Stimulated activated CD4-positive, alpha-beta T cell treated with anti-CD3 and anti-CD28 coated beads, TNF-alpha, amount 100 ng/mL, for 24 hours (primary cell): ENCODE data around the gene HIP1R.

Experiments
- DNase-seq, 3 experiments: peaks; one replicate each; pipeline ENCODE4 v3.0.0-alpha.2; 2020; ENCODE audit warnings: low read depth in 3 of 3

The HIP1R gene

DNA sequence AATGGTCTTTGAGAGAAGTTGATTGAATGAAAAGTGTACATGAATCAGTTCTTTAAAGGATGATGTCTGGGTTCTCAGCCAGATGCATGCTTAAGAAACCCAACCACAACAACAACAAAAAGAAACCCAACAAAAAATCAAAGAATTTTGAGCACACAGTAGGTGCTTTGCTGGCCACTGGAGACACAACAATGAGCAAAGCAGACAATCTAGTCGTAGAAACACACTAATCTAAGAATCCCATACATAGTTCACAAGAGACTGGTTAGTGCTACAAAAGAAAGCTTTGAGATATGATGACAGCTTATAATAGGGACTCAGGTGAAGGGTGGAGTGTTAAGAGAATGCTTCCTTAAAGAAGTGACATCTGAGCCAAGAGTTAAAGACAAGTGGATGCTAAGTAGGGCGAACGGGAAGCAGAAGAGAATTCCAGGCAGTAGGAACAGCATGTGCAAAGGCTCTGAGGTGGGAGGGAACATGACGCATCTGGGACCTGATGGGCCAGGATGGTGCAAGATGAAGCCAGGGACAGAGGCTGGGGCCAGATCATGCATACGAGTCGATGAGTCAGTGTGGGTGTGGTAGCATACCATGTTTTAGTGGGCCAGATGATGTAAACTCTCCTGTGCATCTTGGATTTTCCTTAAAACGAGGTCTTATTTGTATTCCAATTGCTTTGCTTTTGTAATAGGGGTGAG lies 4.6 kb upstream of the HIP1R start:
- DNase-seq, result no peak

DNA sequence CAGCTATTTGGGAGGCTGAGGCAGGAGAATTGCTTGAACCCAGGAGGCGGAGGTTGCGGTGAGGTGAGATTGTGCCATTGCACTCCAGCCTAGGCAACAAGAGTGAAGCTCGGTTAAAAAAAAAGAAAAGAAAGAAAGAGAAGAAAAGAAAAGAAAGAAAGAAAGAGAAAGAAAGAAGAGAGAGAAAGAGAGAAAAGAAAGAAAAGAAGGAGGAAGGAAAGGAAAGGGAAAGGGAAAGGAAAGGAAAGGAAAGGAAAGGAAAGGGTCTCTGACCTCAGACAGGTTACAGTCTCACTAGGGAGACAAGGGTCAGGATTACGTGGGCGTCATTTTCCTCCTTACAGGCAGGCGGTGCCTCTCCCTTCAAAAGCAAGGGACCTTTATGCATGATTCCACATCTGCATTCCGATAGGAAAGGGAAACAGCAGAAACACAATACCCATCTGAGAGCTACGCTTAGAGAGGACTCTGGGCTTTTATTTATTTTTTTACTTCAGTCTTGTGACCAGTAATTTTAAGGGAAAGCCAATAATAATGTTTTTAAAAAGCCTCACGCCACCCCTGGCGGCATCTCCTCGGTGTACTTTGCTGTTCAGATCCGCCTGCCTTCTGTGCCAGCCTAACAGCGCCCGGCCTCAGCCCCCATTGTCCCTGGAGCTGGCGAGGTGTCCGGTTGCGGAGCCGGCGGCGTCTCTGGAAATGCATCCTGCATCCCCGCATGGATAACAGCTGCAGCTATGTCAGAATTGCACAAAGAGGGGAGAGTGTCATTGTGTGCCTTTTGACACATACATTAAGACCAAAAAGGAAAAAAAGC lies 945 bp upstream of the HIP1R start:
- DNase-seq, result no peak

DNA sequence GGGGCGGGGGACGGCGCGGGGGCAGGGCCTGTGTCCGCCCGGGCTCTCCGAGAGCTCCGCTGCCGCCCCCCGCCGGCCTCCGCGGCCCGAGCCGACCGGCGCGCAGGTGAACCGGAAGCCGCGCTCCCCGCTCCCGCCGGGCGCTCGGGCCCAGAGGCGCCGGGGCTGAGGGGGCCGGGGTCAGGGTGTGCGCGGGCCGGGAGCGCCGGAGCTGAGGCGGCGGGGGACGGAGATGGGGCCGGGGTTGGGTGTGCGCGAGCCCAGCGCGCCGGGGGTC lies 431 bp downstream of the HIP1R start:
- peak in 1 of 3 experiments; percentile 21 for DNase-seq

DNA sequence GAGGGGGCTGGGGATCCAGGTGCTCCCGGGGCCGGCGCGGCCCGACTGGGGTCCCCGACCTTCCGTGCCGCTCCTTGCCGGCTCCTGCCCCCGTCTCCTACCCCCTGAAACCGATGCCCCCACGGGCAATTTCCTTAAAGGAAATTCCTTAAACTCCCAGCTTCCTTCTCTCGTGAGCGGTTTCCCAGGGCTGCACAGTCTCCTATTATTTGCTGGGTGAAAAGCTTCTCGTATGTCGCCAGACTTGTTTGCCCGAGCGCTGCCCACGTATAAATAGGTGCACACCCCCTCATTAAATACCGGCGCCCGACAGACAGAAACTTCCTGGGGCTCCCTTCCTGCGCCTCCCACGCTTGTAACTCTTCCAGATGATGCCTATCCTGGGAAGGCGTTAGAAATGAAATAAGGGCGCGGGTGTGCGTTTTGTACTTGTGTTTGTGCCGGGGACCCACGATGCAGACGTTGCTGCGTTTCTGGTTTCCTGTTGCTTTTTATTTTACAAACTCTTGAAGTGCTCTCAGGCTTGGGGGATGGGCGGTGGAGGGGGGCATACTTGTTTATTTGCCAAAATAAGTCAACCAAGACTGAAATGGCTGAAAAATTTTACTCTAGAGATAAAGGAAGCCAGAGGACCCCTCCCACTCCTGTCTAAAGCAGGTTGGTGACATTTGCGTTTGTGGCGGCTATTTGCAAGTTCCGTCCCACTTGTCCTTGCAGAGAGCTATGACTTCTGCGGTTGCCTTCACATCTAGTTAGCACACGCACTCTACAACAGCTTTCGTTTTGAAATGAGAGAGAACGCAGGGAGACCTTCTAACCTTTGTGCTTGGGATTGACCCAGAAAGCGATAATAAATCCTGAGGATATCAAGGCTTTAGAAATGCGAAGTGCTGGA lies 1.0 kb downstream of the HIP1R start:
- DNase-seq, result peak in 1 of 3 experiments; percentile 20

DNA sequence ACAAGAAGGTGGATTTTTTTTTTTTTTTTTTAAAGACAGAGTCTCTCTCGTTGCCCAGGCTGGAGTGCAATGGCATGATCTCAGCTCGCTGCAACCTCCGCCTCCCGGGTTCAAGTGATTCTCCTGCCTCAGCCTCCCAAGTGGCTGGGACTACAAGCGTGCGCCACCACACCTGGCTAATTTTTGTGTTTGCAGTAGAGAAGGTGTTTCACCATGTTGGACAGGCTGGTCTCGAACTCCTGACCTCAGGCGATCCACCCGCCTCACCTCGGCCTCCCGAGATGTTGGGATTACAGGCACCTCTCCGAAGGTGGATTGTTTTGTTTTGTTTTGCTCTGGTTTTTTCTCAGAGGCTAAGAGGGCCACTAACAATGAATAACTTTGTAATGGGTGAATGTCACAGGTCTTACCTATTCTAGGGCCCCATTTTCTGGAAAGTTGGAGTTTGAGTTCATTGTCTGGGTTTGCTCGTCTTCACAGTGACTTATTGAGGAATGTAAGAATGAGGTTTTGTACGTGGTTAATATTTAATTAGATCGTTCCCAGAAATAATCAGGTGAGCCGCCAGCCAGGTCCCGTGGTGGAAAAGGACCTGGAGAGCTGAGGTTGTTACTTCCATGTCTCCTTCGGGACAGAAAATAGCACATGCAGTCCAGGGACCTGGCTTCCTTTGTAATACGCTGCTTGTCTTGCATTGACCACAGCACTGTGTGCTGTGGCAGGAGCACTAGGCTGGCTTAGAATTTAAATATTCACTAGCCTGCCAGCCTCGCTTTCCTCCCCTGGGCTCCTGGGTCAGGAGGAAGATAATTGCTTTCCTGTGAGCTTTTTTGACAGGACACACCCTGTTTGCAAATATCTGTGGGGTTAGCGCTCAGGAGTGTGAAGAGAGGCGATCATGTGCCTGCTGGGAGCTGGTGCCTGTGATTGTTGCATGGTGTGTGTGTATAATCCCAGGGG lies 2.3 kb downstream of the HIP1R start:
- DNase-seq, result no peak

DNA sequence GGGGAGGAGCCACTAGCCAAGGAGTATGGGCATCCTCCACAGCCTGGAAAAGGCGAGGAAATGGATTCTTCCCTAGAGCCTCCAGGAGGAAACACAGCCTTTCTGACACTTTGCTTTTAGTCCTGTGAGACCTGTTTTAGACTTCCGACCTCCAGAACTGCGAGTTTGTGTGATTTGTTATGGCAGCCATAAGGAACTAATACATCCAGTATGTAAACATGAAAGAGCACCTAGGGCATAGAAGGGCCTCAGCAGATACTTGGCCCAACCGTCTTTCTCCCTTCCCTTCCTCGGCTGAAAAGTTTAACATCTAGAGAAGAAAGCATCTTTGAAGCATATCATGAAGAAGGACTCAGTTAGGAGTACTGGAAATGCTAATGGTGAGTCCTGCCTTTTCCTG lies 3.6 kb downstream of the HIP1R start:
- no peak for DNase-seq

DNA sequence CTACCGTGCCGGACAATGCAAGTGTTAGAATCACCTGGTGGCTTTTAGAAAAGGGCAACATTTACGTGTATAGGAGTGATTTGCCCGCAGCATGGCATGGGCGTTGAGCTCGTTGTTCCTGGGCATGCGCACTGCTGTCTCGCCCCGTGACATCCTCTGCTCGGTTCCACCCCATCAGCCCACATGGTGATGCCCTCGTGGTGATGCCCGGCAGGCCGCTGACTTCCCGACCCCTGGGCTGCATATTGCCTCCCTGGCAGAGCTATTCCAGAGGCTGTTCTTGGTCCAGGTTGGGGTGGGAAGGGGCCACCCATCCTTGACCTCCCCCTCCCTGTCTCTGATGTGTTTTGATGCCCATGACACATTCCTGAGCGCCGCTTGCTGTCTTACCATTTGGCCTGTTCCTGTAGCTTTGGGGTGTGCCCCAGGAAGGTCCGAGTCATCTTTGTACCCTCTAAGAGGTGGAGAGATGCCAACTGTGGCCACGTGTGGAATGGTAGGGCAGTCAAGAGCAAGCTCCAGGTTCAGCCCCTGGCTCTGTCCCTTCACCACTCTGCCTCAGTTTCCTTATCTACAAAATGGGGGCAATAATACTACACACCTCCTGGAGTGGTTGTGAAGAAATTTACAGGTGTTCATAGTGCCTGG lies 4.8 kb downstream of the HIP1R start:
- no peak for DNase-seq

DNA sequence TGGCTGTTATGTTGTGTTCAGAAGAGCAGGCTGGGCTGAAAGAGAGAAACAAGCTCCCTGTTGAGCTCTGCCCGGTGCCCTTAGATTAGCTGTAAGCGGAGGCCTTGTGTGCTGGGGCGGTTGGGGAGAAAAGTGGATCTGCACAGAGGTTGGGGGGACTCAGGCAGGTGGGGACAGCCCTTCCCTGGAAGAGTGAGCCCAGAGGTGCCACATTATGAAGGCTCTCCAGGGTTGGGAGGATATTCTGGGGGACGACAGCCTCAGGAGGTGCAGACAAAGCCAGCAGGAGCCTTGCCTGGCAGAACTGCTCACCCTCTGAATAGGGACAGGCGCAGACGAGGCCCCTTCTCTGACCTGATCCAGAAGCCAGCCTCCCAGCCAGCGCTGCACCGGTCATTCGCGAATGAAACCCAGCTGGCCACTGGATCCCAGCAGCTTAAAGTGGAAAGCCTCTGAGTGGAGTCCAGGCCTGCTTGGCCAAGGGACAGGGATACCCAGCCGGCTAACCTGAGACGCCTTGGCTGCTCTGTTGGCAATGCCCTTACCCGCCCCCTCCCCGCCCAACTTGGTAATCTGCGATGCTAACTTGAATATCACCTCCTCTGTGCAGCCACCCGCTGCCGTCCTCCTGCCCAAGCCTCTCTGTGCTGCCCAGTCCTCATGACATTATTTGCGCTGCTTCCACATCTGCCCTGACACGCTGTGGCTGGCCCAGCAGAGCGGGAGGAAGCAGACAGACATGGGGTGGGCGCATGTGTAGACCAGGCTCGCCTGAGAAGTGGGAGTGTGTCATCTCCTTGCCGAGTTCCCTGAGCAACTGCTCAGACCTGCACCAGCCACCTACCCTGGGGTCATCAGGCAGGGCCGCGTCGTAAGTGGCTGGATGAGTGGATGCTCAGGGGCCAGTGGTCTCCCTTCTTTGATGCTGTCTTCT lies 5.6 kb downstream of the HIP1R start:
- no peak for DNase-seq

DNA sequence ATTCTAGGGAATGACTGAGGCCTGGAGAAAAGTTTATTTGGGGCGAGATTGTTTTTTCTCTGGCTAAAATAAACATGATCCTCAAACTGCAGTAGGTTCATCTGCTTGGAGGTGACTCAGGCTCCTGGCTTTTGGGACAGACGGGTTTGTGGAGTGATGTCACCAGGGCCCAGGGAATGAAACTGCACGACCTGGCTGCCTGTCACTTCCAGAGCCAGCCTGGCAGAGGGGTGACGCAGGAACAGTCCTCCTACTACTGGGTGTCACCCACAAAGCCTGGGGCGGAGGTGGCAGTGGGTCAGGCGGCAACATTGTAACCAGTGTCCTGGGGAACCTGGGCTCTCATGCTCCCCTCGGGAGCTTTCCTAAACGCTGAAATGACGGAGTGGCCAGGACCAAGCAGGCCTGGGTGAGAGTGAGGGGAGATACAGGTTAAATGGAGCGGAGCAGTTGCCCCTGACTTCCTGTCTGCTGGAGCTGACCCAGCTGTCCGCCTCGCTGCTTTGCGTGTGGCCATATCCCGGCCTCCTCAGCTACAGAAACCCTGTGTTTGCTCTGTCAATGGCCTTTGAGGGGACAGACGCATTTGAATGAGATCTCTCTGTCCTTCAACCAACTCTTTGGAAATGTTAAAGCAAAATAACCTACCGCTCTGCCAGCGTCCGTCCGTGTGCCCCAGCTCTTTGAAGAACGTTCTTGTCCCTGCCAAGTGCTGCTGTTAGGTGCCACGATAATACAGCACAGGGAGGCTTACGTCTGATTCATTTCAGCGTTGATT lies 6.5 kb downstream of the HIP1R start:
- no peak for DNase-seq

DNA sequence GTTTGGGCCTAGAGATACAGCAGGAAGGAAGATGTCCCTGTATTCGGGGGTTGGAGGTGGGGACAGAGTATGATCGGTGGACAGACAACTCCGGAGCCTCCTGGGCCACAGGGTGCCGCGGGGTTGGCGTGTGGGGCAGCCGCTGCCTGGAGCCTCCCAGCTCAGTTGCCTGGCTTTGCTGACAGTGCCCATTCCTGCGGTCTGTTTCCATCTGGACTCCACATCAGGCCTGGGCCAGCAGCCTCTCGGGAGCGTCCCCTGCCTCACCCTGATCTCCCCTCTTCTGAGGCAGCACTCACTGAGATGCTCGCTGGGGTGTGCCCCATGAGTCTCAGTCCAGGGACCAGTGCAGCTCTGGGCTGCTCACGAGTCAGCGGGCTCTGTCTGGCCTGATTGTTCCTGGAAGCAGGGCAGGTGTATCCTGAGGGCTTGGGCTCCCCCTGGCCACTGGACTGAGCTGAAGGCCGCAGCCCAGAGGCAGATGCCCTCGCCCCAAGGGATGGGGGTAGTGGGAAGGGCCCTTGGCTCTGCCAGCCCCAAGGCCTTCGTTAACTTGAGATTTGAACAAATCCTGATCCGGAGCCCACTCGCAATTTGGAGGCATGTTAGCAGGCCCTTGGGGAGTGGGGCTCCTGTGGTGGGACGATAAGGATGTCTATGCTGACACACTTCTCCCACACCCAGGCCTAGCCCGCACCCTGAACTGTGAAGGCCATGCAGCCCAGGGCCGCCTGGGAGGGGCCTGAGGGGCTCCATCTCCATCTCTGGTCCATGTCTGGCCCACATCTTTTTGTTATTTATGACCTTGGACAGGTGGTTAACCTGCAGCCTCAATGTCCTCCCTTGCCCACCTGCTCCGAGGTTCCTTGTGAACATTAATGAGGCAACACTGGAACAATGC lies 7.5 kb downstream of the HIP1R start:
- no peak for DNase-seq

DNA sequence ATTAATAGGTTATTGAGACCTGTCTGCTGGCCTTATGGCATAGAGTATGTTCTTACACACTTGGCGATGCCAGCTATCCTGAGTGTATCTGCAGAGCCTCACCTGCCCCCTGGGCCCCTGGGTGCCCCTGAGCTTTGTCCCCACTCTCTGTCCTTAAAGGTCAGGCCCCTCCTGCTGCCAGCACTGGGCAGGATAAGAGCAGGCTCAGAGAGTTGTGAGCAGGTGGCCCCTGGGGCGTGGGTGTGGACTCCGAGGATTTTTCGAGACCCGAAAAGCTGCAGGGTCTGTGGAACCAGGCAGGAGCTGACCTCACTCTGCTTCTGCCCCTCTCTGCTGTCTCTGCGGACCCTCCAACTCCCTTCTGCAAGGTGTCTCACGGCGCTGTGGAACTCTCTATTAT lies 8.2 kb downstream of the HIP1R start:
- DNase-seq, result no peak

DNA sequence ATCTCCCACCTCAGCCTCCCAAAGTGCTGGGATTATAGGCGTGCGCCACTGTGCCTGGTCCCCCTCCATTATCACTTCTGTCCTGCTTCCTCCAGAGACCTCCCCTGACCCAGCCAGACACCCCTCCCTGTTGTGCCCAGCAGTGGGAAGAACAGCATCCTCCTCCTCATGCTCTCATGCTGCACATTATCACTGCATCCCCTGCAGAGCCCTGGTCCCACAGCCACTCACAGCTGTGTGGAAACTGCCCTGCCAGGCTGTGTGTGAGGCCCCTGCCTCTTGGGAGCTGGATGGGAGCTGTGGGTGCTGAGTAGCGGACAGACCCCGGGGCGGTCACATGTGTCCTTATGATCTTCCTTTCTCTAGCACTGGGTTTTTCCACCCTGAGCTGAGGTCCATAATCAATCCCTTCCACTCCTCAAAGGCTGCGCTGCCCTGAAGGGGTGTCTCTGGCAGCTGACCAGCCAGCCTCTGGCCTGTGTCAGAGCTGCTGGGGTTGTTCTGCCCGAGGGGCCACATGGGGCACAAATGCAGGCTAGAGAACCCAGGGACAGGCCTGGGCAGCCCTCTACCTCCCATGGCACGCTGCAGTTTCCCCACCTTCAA lies 9.2 kb downstream of the HIP1R start:
- no peak for DNase-seq

DNA sequence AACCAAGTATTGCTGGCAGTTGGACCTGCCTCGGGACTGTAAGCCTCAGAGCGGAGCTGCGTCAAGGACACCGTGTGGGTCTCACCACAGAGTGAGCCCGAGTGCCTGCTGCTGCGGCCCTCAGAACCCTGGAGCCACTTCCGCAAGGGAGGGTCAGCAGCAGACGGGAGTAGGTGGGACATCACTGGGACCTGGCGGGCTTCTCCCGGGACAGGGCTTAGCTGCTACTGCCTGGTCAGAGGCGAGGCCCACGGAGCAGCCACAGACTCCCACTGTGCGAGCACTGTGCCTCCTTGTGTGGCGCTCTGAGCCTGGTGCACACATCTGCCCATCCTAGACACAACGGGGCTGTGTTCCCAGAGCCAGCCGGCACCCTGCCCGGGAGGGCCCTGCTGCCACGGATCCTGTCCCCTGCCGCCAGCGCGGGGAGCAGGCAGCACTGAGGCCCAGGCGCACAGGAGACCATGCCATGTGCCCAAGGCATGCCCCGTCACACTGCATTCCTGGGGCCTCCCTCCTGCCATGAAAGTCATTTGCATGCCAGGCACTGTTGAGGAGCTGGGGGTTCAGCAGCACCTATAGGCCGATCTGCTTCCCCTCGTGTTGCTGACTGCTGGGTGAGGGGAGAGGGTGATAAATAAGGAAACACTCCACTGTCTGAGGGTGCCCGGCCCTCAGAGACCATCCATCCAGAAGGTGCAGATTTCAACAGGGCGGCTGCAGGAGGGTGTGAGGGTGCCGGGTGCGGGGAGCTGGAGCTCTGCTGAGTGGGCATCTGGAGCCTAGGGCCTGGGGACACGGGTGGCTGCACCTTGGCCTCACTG lies 10.0 kb downstream of the HIP1R start:
- DNase-seq, result no peak

DNA sequence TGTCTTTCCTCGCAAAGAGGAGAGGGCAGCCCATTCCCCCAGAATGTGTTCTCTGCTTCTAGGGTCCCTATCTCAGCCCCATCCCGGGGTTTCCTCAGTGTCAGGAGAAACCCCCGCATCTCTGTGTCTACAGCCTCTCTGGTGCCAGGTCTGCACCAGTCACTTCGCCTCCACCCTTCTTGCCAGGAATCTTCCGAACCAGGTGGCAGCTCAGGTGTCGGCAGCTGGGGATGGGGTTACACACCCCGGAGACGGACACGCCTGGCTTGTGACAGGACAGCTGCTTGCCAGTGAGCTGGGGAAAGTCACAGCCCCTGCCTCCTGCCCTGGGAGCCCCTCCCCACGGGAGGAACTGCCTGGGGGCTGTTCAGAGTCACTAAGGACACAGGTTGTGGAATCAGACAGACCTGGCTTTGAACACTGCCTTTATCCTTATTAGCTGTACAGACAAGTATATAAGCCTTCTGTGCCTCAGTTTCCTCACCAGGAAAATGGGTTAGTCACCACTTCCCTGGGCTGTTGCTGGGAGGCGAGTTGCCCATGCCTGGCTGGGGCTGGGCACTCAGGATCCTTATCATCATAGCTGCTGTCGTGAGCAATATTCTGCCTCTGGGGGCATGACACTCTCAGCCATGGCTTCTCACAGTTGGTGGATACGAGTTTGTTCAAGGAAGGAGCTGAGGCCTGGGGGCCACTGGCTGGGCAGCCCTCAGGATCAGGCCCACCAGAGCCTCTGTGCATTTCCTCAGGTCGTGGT lies 10.8 kb downstream of the HIP1R start:
- no peak for DNase-seq

DNA sequence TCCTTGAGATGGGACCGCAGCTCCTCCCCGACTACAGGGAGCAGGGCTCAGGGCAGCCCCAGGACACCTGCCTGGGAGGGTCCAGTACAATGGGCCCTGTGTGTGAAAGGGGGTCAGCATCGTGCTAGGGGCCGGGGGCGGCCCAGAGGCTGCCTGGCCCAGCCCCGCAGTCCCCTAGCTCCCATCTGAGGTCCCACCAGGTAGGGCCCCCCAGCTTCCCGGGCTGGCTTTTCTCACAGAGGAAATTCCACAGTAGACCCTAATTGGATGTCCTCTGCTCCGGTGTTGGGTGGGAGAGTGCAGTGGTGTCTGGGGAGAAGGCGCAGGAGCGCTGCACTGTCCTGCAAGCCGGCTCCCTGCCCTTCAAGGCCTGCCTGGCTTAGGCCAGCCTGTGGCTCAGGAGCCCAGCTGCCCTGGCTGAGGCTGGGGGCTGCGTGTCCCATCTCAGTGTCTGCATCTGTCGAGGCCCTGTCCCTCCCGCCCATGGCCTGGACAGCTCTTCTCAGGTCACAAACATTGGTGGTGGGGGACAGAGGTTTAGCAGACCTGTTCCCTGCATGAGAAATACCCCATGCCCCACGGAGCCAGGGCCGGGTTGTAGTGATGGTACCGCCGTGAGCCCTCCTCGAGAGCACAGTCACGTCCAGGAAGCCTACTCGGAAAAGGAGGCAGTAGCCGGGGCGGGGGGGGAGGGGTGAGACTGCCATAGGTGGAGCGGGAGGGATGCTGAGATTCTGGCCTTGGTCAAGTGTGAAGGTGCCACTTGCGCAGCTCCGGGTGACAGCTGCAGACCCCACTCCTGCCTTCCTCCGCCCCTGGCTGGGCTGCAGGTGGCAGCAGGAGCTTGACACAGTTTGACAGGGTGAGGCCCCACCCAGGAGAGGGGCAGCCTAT lies 11.6 kb downstream of the HIP1R start:
- DNase-seq, result no peak
